Mesodermal cell (in vitro differentiated cells): ENCODE data around the gene PIK3CA.
"Not testable (repeated sequence)": the region's sequence is repeated elsewhere in the genome, so short reads cannot be mapped to it uniquely, and the experiment has no call there.

Experiments
- H3K27ac ChIP-seq: 2 replicates; pipeline ENCODE4 v1.7.0; 2013; ENCODE audit warnings: mild to moderate bottlenecking, low read depth, low read length, moderate library complexity; ENCODE audit not compliant: severe bottlenecking
- H3K36me3 ChIP-seq: 2 replicates; pipeline ENCODE4 v1.7.1; 2013; ENCODE audit warnings: mild to moderate bottlenecking, low read length, moderate library complexity; ENCODE audit not compliant: control insufficient read depth, insufficient read depth
- H3K4me1 ChIP-seq: one replicate; pipeline ENCODE4 v1.7.1; 2013; ENCODE audit warnings: mild to moderate bottlenecking, low read length; ENCODE audit not compliant: insufficient read depth, control insufficient read depth, poor library complexity, severe bottlenecking
- H3K4me3 ChIP-seq: 2 replicates; pipeline ENCODE4 v1.7.0; 2013; ENCODE audit warnings: low read length, control low read depth, mild to moderate bottlenecking; ENCODE audit not compliant: insufficient read depth, poor library complexity, severe bottlenecking; ENCODE audit errors: extremely low read depth
- H3K9me3 ChIP-seq: 2 replicates; pipeline ENCODE4 v1.7.1; 2013; ENCODE audit warnings: mild to moderate bottlenecking, low read length, moderate library complexity; ENCODE audit not compliant: control insufficient read depth
- WGBS, 2 experiments: methylation state at CpG; one replicate each; pipeline ENCODE4 v1.1.5; 2013; ENCODE audit warnings: missing lambda C conversion rate in 2 of 2; ENCODE audit not compliant: insufficient coverage in 2 of 2; 5-methylcytosine and 5-hydroxymethylcytosine counted together

Gene PIK3CA

DNA sequence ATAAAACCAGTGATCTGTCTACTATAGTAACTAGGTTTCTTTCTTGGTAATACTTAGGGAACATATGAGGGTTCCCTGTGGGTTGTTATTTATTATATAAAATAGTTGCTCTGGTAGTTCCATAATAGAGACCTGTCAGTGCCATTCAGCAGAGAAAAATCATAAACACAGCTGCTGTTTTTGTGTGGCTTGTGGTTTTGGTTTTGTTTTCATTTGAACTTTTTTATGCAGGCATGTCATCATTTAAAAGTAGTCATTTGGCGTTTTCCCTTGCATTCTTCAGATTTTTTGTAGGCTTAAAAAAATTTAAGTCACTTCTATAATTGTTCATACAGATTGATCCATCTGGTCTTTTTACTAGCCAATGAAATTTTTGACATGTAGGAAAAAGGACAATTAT, 47.9 kb downstream of the PIK3CA start:
- WGBS, 2 experiments = no CpG with 5 or more reads among the region's 1 CpG
- Histone ChIP-seq H3K4me1 (peaks cover 18% of the 10 kb centered on the region), H3K27ac (no peak overlapping the region), H3K9me3 (no peaks in the 10 kb centered on the region), H3K4me3 (no peak overlapping the region), H3K36me3 (peaks cover 11% of the 10 kb centered on the region)

DNA sequence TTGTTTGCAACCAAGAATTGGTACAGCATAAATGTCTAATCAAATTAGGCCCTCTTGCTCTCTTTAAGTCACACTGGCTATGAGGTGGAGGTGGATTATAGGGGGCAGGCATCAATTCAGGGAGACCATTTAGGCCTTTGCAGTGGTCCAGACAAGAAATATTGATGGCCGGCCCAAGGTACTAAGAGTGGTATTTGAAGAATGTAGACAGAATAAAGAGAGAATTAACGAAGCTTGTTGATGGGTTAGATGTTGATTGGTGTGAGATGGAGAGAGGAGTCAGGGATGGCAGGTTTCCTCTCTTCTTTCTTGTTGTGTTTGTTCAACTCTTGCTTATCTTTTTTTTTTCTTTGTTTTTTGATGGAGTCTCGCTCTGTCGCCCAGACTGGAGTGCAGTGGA, 48.5 kb downstream of the PIK3CA start:
- H3K36me3 ChIP-seq = peaks cover 17% of the 10 kb centered on the region
- peaks cover 18% of the 10 kb centered on the region for H3K4me1 ChIP-seq
- H3K27ac ChIP-seq = no peak overlapping the region
- 75 to 100% methylated on average over 2 of the region's 4 CpGs for WGBS, 2 experiments
- no peak overlapping the region for H3K4me3 ChIP-seq
- no peaks in the 10 kb centered on the region for H3K9me3 ChIP-seq

DNA sequence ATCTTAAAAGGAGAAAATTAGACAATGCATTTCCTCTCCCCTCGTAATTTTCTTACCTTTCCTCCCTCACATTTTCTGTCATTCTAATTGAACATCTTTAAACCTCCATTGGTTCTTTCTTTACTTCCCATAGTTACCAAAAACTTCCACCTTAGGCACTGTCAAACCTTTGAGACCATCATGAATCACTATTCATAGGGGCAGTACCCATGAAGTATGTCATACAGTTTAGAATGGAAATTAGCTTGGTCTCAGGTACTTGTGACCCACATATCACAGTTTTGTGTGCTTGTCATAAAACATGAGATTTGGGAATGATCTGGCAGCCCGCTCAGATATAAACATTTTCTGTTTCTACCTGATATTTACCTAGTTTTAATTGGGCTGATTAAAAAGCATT, 52.6 kb downstream of the PIK3CA start:
- no peaks in the 10 kb centered on the region for H3K9me3 ChIP-seq
- no peak overlapping the region for H3K4me3 ChIP-seq
- no peak overlapping the region for H3K27ac ChIP-seq
- 100% methylated on average over 1 of the region's 2 CpGs; no CpG with 5 or more reads in 1 of the 2 experiments for WGBS, 2 experiments
- H3K36me3 ChIP-seq = peaks cover 37% of the 10 kb centered on the region
- H3K4me1 ChIP-seq = peaks cover 9% of the 10 kb centered on the region

DNA sequence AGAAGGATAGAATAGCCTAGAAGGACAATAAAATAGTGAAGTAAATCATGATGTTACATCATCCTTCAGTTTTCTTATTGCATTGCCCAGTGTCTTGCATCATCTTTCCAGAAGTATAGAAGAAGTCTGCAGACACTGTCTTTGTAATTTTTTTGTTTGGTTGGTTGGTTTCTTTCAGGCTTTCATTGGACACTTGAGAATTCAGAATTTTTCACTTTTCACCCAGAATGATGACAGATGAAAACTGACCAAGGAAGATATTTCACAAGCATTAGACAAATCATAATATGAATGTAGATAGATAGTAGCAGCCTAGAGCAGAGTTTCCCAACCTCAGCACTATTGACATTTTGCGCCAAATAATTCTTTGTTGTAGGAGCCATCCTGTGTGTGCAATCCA, 67.4 kb downstream of the PIK3CA start:
- not testable (repeated sequence) for H3K27ac ChIP-seq, H3K4me1 ChIP-seq, H3K4me3 ChIP-seq, H3K9me3 ChIP-seq
- H3K36me3 ChIP-seq = peaks cover 23% of the 10 kb centered on the region
- WGBS, 2 experiments = no CpG with 5 or more reads among the region's 1 CpG

DNA sequence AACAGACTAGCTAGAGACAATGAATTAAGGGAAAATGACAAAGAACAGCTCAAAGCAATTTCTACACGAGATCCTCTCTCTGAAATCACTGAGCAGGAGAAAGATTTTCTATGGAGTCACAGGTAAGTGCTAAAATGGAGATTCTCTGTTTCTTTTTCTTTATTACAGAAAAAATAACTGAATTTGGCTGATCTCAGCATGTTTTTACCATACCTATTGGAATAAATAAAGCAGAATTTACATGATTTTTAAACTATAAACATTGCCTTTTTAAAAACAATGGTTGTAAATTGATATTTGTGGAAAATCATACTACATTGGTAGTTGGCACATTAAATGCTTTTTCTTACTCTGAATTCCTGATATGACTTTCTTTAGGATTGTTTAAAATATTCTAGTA, 70.1 kb downstream of the PIK3CA start:
- no CpG with 5 or more reads among the region's 1 CpG for WGBS, 2 experiments
- not testable (repeated sequence) for H3K4me3 ChIP-seq, H3K9me3 ChIP-seq, H3K4me1 ChIP-seq, H3K27ac ChIP-seq
- H3K36me3 ChIP-seq = peaks cover 20% of the 10 kb centered on the region

DNA sequence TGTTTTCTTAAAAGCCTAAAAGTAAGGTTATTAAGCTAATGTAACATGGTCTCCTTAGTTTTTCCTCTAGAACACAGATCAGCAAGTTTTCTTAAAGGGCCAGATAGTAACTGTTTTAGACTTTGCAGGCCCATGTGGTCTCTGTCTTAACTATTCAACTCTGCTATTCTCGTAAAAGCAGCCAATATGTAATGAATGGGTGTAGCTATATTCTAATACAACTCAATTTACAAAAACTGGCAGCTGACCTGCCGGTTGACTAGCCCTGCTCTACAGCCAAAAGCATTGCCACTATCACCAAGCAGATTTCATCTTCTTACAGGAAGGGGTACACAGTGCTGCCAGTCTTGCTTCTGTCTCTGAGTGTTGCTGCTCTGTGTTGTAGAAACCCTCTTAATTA, 75.4 kb downstream of the PIK3CA start:
- no peak overlapping the region for H3K27ac ChIP-seq
- H3K4me3 ChIP-seq = no peak overlapping the region
- H3K36me3 ChIP-seq = peaks cover 22% of the 10 kb centered on the region
- H3K4me1 ChIP-seq = no peaks in the 10 kb centered on the region
- H3K9me3 ChIP-seq = no peaks in the 10 kb centered on the region
- no CpG with 5 or more reads among the region's 2 CpGs for WGBS, 2 experiments

DNA sequence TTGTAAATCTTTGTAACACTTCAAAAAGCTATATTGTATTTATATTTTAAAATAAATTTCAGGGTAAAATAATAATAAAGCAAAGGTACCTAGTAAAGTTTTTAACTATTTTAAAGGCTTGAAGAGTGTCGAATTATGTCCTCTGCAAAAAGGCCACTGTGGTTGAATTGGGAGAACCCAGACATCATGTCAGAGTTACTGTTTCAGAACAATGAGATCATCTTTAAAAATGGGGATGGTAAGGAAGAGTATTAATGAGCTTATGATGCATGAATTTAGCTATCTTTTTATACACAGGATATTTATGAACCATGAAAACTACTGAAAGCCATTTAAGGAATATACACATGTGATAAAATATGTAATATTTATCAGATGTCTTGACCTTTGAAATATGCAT, 76.4 kb downstream of the PIK3CA start:
- WGBS, 2 experiments = 100% methylated on average over 1 of the region's 1 CpG; no CpG with 5 or more reads in 1 of the 2 experiments
- no peak overlapping the region for H3K4me3 ChIP-seq

DNA sequence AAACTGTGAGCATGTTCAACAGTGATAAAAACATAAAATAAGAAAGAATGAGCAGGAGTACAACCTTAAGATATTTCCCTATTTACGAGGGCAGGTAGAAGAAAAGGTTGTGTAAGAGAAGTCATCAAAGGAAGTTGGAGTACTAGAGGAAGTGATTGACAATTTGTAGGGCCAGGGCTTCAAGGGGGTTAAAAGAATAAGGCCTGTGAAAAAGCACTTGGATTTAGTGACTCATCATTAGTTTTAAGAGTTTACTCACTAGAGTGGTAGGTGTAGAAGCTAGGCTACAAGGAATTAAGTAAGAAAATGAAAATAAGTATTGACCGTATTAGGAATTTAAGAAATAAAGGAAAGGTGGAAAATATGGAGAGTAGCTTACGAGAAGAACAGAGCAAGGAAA, 79.2 kb downstream of the PIK3CA start:
- 82 to 87% methylated on average over 3 of the region's 3 CpGs for WGBS, 2 experiments
- peaks cover 41% of the 10 kb centered on the region for H3K36me3 ChIP-seq

More for the DNA sequence above, 76.4 kb downstream of the PIK3CA start:
- H3K4me1 ChIP-seq = no peaks in the 10 kb centered on the region
- peaks cover 28% of the 10 kb centered on the region for H3K36me3 ChIP-seq
- H3K27ac ChIP-seq = no peak overlapping the region
- no peaks in the 10 kb centered on the region for H3K9me3 ChIP-seq

DNA sequence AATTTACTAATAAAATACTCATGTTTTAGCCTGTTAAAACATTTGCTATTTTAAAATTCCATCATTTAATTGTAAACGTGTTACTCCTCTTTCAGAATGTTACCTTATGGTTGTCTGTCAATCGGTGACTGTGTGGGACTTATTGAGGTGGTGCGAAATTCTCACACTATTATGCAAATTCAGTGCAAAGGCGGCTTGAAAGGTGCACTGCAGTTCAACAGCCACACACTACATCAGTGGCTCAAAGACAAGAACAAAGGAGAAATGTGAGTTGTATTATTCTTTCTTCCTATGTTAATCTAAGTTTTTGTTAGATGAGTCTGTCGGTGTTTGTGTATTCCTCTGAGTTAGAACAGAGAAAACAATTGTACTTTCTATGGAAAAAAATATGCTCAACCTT, 81.0 kb downstream of the PIK3CA start:
- 45% methylated on average over 2 of the region's 5 CpGs; no CpG with 5 or more reads in 1 of the 2 experiments for WGBS, 2 experiments
- Histone ChIP-seq H3K4me1 (no peaks in the 10 kb centered on the region), H3K4me3 (no peak overlapping the region), H3K27ac (no peak overlapping the region), H3K36me3 (peaks cover 34% of the 10 kb centered on the region), H3K9me3 (no peaks in the 10 kb centered on the region)

More for the DNA sequence above, 79.2 kb downstream of the PIK3CA start:
- H3K9me3 ChIP-seq = no peaks in the 10 kb centered on the region
- no peak overlapping the region for H3K27ac ChIP-seq
- H3K4me3 ChIP-seq = no peak overlapping the region
- H3K4me1 ChIP-seq = no peaks in the 10 kb centered on the region

DNA sequence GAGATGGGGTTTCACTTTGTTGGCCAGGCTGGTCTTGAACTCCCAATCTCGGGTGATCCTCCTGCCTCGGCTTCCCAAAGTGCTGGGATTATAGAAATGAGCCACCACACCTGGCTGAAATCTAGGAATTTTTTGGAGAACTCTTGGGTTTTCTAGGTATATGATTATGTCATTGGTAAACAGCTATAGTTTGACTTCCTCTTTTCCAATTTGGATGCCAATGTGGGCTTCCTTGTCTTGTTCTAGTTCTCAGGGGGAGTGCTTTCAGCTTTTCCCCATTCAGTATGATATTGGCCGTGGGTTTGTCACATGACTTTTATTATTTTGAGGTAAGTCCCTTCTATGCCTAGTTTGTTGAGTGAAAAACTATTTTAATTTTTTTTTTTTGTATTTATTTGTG, 84.9 kb downstream of the PIK3CA start:
- H3K9me3 ChIP-seq = no peaks in the 10 kb centered on the region
- no peak overlapping the region for H3K4me3 ChIP-seq
- peaks cover 3% of the 10 kb centered on the region for H3K4me1 ChIP-seq
- H3K27ac ChIP-seq = no peak overlapping the region
- 90 to 94% methylated on average over 2 of the region's 3 CpGs for WGBS, 2 experiments
- peaks cover 40% of the 10 kb centered on the region for H3K36me3 ChIP-seq

DNA sequence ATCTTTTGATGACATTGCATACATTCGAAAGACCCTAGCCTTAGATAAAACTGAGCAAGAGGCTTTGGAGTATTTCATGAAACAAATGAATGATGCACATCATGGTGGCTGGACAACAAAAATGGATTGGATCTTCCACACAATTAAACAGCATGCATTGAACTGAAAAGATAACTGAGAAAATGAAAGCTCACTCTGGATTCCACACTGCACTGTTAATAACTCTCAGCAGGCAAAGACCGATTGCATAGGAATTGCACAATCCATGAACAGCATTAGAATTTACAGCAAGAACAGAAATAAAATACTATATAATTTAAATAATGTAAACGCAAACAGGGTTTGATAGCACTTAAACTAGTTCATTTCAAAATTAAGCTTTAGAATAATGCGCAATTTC, 86.0 kb downstream of the PIK3CA start:
- H3K36me3 ChIP-seq = peaks cover 37% of the 10 kb centered on the region
- no peak overlapping the region for H3K4me3 ChIP-seq
- H3K4me1 ChIP-seq = peaks cover 3% of the 10 kb centered on the region
- no peaks in the 10 kb centered on the region for H3K9me3 ChIP-seq
- WGBS, 2 experiments = 100% methylated on average over 1 of the region's 4 CpGs; no CpG with 5 or more reads in 1 of the 2 experiments
- no peak overlapping the region for H3K27ac ChIP-seq
